ENCODE results near the gene BRD9. TPM values are rescaled to one million over a fixed set of nuclear protein-coding genes. Genes with fewer than 3 reads are reported as not detected.
A peak's percentile ranks its signal among the peaks of the same experiment; 100 is the strongest.

BRD9 gene
- total and polyA plus RNA-seq, 2 experiments from 2014 or later: 18.2 to 30.6 TPM

DNA sequence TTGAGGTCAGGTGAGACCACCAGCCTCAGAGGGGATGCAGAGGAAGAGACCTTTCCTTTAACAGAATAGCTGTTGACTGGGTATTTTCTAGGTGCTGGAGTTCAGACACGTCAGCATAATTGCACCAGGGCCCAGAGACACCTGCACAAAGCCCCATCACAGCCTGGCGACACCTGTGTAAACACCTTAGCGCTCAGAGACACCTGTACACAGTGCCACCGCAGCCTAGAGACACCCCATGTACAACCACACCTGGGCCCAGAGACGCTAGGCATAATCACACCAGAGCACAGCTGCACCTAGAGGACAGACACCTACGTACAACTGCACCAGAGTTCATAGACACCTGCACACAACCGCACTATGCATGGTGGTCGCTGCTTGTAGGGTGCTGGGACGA is 1.1 kb upstream of the BRD9 start:
- H3K4me1 ChIP-seq (ENCODE audit: insufficient read depth): peaks cover 7% of the 10 kb centered on the region; the same call in 1 of the 2 replicates
- peaks cover 6% of the 10 kb centered on the region; the same call in 1 of the 2 replicates for H3K36me3 ChIP-seq (ENCODE audit: low read depth)
- H3K27me3 ChIP-seq (replicated peaks; ENCODE audit: insufficient read depth): no peaks in the 10 kb centered on the region
- H3K79me2 ChIP-seq (ENCODE audit: insufficient read depth): peaks cover 66% of the 10 kb centered on the region
- in situ Hi-C loops (cut with MboI): no loop called here
- H3F3A ChIP-seq (ENCODE audit: insufficient read depth): no peaks in the 10 kb centered on the region
- no peaks in the 10 kb centered on the region for H3K9me2 ChIP-seq (ENCODE audit: insufficient read depth)
- H4K20me1 ChIP-seq (ENCODE audit: insufficient read depth): no peaks in the 10 kb centered on the region; the same call in 1 of the 2 replicates
- no peak for DNase-seq
- WGBS, 2 experiments (ENCODE audit: low coverage in 1 of 2, low lambda C conversion rate in 2 of 2, missing lambda C conversion rate in 2 of 2): 81 to 82% methylated on average over 9 of the region's 9 CpGs
- no peaks in the 10 kb centered on the region for H3K9me3 ChIP-seq (ENCODE audit: low read depth)
- no peak for TF ChIP-seq EZH2 (IDR thresholded peaks at IDR 0.05; ENCODE audit: insufficient read depth, poor library complexity, severe bottlenecking)
- TF ChIP-seq EZH2phosphoT487 (IDR thresholded peaks at IDR 0.05; ENCODE audit: insufficient read depth, low read depth): no peak
- no peak overlapping the region for H3K27ac ChIP-seq
- no peak overlapping the region; the same call in 1 of the 2 replicates for H2AFZ ChIP-seq
- H3K9ac ChIP-seq: peak overlapping the region; percentile 90
- peak overlapping the region; percentile 91 for H3K4me2 ChIP-seq (ENCODE audit: unreplicated experiment)
- H3K4me3 ChIP-seq: peak overlapping the region; percentile 82

DNA sequence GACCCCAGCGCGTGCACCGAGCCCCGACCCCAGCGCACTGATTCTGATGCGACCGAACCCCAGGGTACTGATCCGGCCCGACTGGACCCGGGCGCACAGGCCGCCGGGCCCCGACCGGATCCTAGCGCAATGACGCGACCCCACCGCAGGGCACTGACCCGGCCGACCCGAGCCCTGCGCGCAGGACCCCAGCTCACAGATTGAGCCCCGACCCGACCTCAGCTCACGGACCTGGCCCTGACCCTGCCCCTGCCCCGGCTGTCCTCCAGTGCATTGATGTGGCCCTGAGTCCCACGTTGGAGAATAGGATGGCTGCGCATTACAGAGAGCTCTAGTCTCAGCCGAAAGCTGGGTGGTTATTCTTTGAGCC is 521 bp upstream of the BRD9 start:
- in situ Hi-C loops (cut with MboI): no loop called here
- 3 to 4% methylated on average over 21 to 31 of the region's 31 CpGs for WGBS, 2 experiments (ENCODE audit: low coverage in 1 of 2, low lambda C conversion rate in 2 of 2, missing lambda C conversion rate in 2 of 2)

DNA sequence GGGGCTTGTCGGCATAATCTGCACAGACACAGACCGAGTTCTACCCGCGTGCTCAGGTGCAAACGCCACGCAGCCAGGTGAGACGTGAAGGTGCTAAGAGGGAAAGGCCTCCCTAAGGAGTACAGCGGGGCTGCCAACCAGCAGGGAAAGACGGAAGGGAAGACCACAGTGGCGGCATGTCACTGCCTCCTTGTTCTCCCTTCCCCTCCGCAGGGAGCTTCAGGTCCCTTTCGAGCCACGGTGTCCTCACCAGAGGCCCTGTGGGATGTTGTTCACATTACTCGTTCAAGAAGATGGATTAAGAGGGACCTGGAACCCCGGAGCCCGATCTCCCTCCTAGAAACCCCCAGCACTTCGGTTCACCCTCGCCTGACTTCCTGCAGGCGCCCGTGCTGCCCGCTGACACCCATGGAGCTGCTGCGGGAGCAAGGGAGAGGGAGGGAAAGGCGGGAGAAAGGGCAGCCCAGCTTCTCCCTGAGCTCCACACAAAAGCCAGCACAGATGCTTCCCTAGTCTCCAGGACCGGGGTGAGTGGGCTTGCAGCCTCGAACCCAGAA is 686 bp downstream of the BRD9 start:
- no peaks in the 10 kb centered on the region for H3K9me2 ChIP-seq (ENCODE audit: insufficient read depth)
- H3K9me3 ChIP-seq (ENCODE audit: low read depth): no peaks in the 10 kb centered on the region
- H3K79me2 ChIP-seq (ENCODE audit: insufficient read depth): peaks cover 79% of the 10 kb centered on the region
- H3K27me3 ChIP-seq (replicated peaks; ENCODE audit: insufficient read depth): no peaks in the 10 kb centered on the region
- peak overlapping the region; percentile 75 for H2AFZ ChIP-seq
- peaks cover 7% of the 10 kb centered on the region; the same call in 1 of the 2 replicates for H3K4me1 ChIP-seq (ENCODE audit: insufficient read depth)
- peak overlapping the region; percentile 71 for H3K27ac ChIP-seq
- H4K20me1 ChIP-seq (ENCODE audit: insufficient read depth): no peaks in the 10 kb centered on the region; the same call in 1 of the 2 replicates
- TF ChIP-seq EZH2 (IDR thresholded peaks at IDR 0.05; ENCODE audit: insufficient read depth, poor library complexity, severe bottlenecking) (no peak), EZH2phosphoT487 (IDR thresholded peaks at IDR 0.05; ENCODE audit: insufficient read depth, low read depth) (no peak)
- WGBS, 2 experiments (ENCODE audit: low coverage in 1 of 2, low lambda C conversion rate in 2 of 2, missing lambda C conversion rate in 2 of 2): 4 to 5% methylated on average over 23 to 24 of the region's 25 CpGs
- H3F3A ChIP-seq (ENCODE audit: insufficient read depth): no peaks in the 10 kb centered on the region
- in situ Hi-C loops (cut with MboI): no loop called here
- peak overlapping the region; percentile 82 for H3K4me3 ChIP-seq
- peaks cover 13% of the 10 kb centered on the region; the same call in 1 of the 2 replicates for H3K36me3 ChIP-seq (ENCODE audit: low read depth)
- DNase-seq: peak; percentile 66
- peak overlapping the region; percentile 90 for H3K9ac ChIP-seq
- H3K4me2 ChIP-seq (ENCODE audit: unreplicated experiment): peak overlapping the region; percentile 91

More for the DNA sequence above, 521 bp upstream of the BRD9 start:
- Histone ChIP-seq H3K9ac (peak overlapping the region; percentile 90), H3K4me3 (peak overlapping the region; percentile 82), H3K27ac (no peak overlapping the region), H4K20me1 (ENCODE audit: insufficient read depth) (no peaks in the 10 kb centered on the region; the same call in 1 of the 2 replicates), H3F3A (ENCODE audit: insufficient read depth) (no peaks in the 10 kb centered on the region), H3K27me3 (replicated peaks; ENCODE audit: insufficient read depth) (no peaks in the 10 kb centered on the region), H3K79me2 (ENCODE audit: insufficient read depth) (peaks cover 72% of the 10 kb centered on the region), H3K36me3 (ENCODE audit: low read depth) (peaks cover 12% of the 10 kb centered on the region; the same call in 1 of the 2 replicates), H3K4me1 (ENCODE audit: insufficient read depth) (peaks cover 7% of the 10 kb centered on the region; the same call in 1 of the 2 replicates), H3K9me3 (ENCODE audit: low read depth) (no peaks in the 10 kb centered on the region), H3K4me2 (ENCODE audit: unreplicated experiment) (peak overlapping the region; percentile 91), H3K9me2 (ENCODE audit: insufficient read depth) (no peaks in the 10 kb centered on the region), H2AFZ (peak overlapping the region; percentile 75)
- DNase-seq: peak; percentile 2
- TF ChIP-seq EZH2phosphoT487 (IDR thresholded peaks at IDR 0.05; ENCODE audit: insufficient read depth, low read depth) (no peak), EZH2 (IDR thresholded peaks at IDR 0.05; ENCODE audit: insufficient read depth, poor library complexity, severe bottlenecking) (no peak)

- no peaks in the 10 kb centered on the region; the same call in 1 of the 2 replicates for H4K20me1 ChIP-seq (ENCODE audit: insufficient read depth)
- peak overlapping the region; percentile 71; the same call in 1 of the 2 replicates for H3K27ac ChIP-seq
- H3K9ac ChIP-seq: peak overlapping the region; percentile 90
- peak overlapping the region; percentile 75 for H2AFZ ChIP-seq
- peak; percentile 28 for DNase-seq
- H3K79me2 ChIP-seq (ENCODE audit: insufficient read depth): peaks cover 82% of the 10 kb centered on the region
- no peaks in the 10 kb centered on the region for H3K9me3 ChIP-seq (ENCODE audit: low read depth)
- no peaks in the 10 kb centered on the region for H3F3A ChIP-seq (ENCODE audit: insufficient read depth)
- H3K9me2 ChIP-seq (ENCODE audit: insufficient read depth): no peaks in the 10 kb centered on the region
- peaks cover 19% of the 10 kb centered on the region; the same call in 1 of the 2 replicates for H3K36me3 ChIP-seq (ENCODE audit: low read depth)
- H3K4me3 ChIP-seq: peak overlapping the region; percentile 82
- in situ Hi-C loops (cut with MboI): no loop called here
- peaks cover 7% of the 10 kb centered on the region; the same call in 1 of the 2 replicates for H3K4me1 ChIP-seq (ENCODE audit: insufficient read depth)
- TF ChIP-seq EZH2 (IDR thresholded peaks at IDR 0.05; ENCODE audit: insufficient read depth, poor library complexity, severe bottlenecking) (no peak), EZH2phosphoT487 (IDR thresholded peaks at IDR 0.05; ENCODE audit: insufficient read depth, low read depth) (no peak)
- peak overlapping the region; percentile 91 for H3K4me2 ChIP-seq (ENCODE audit: unreplicated experiment)
- WGBS, 2 experiments (ENCODE audit: low coverage in 1 of 2, low lambda C conversion rate in 2 of 2, missing lambda C conversion rate in 2 of 2): 56 to 59% methylated on average over 34 of the region's 34 CpGs
- no peaks in the 10 kb centered on the region for H3K27me3 ChIP-seq (replicated peaks; ENCODE audit: insufficient read depth)
Observed at GRCh38 chr5:891117-891836, 1.3 kb downstream of the BRD9 start.
